Measurements from ENCODE around the gene DRD2. TPM values are rescaled to one million over a fixed set of nuclear protein-coding genes. Genes with fewer than 3 reads are reported as not detected.

The DRD2 gene
- total RNA-seq, 2 experiments from 2014 or later: not detected

DNA sequence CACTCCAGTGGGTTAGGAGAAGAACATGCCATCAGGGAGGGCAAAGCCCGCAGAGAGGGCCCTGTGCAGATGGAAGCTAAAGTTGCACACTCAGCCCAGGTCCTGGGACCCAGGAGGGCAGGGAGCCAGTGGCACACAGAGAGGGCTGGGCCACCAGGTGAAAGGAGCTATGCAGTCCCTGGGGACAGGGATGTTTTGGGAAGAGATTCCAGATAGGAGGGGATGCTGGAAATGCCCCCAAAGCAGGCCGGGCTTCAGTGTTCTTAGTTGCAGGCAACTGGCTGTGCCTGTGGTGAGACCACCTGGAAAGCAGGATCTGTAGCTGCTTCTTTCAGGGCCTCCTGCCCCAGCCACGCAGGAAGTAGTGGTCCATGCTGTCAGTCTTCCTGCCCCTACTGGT is 68.0 kb downstream of the DRD2 start:
- no TSS peak for BruUV-seq (replicated peaks)
- H3K27ac ChIP-seq (ENCODE audit: low read depth, low read length, poor library complexity, severe bottlenecking): no peak overlapping the region
- no peaks in the 10 kb centered on the region for H3K4me1 ChIP-seq (ENCODE audit: insufficient read depth, low read length, poor library complexity, severe bottlenecking)
- POLR2A ChIA-PET: no interaction called here
- no peaks in the 10 kb centered on the region for H3K9me2 ChIP-seq (ENCODE audit: insufficient read depth, low read length)
- H3K4me3 ChIP-seq (ENCODE audit: low read depth, low read length, poor library complexity, severe bottlenecking): no peak overlapping the region
- no peaks in the 10 kb centered on the region for H3K36me3 ChIP-seq (ENCODE audit: insufficient read depth, low read length)
- TF ChIP-seq, protein P1, sequence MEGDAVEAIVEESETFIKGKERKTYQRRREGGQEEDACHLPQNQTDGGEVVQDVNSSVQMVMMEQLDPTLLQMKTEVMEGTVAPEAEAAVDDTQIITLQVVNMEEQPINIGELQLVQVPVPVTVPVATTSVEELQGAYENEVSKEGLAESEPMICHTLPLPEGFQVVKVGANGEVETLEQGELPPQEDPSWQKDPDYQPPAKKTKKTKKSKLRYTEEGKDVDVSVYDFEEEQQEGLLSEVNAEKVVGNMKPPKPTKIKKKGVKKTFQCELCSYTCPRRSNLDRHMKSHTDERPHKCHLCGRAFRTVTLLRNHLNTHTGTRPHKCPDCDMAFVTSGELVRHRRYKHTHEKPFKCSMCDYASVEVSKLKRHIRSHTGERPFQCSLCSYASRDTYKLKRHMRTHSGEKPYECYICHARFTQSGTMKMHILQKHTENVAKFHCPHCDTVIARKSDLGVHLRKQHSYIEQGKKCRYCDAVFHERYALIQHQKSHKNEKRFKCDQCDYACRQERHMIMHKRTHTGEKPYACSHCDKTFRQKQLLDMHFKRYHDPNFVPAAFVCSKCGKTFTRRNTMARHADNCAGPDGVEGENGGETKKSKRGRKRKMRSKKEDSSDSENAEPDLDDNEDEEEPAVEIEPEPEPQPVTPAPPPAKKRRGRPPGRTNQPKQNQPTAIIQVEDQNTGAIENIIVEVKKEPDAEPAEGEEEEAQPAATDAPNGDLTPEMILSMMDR (conservative IDR thresholded peaks at IDR 0.05; ENCODE audit: low read length): no peak
- TF ChIP-seq EZH2phosphoT487 (IDR thresholded peaks at IDR 0.05; ENCODE audit: borderline replicate concordance, low read depth, low read length): no peak
- H3K9me3 ChIP-seq (ENCODE audit: low read length): no peaks in the 10 kb centered on the region
- H4K20me1 ChIP-seq (ENCODE audit: insufficient read depth, low read length): no peaks in the 10 kb centered on the region
- H3K79me2 ChIP-seq (ENCODE audit: insufficient read depth, low read depth, low read length): no peaks in the 10 kb centered on the region
- intact Hi-C loops (cut with micrococcal nuclease; ENCODE audit: unreplicated experiment): no loop called here
- no peak for DNase-seq (ENCODE audit: low spot score)
- CTCF ChIA-PET (ENCODE audit: unreplicated experiment): interaction anchor here (0.6 kb wide), 1 partner anchor 837 kb away, joined by 3 read pairs; no protein-coding TSS in a partner anchor
- no peak overlapping the region for H3K4me2 ChIP-seq (ENCODE audit: low read length)
- no peak overlapping the region for H2AFZ ChIP-seq (ENCODE audit: low read length)

DNA sequence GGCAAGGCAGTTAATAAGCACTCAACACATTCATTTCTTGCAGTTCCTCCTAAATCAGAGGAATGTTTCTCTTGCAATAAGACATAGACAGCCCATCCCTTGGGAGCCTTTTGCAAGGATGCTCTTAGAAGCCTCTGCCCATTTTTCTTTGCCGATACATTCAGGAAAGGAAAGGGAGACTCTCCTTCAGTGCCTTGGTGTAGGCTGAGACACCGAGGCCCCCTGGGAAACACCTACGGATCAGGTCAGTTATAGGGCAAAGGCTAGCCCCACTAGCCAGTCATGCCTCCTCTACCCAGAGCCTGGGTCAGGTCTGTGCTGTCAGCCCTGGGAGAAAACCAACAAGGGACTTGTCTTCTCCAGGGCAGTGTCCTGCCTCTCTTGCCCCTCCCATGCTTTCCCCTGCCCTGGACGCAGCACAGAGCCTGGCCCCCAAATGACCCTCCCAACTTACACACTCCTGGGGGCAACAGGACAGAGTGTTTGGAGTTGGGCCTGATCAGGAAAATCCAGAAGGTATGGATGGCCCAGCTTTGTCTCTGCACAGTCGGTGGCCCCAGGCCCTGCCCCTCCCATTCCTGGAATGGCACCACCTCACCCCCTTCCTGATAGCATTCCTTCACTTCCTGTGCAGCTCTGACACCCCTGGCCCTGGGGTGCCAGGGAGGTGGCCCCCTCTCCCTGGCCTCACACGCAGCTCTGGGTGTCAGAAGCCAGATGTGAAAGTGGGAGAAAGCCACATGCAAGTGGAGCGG is 69.3 kb downstream of the DRD2 start:
- no TSS peak for BruUV-seq (replicated peaks)
- Histone ChIP-seq H3K4me3 (ENCODE audit: low read depth, low read length, poor library complexity, severe bottlenecking) (no peak overlapping the region), H4K20me1 (ENCODE audit: insufficient read depth, low read length) (no peaks in the 10 kb centered on the region), H3K4me1 (ENCODE audit: insufficient read depth, low read length, poor library complexity, severe bottlenecking) (no peaks in the 10 kb centered on the region), H3K4me2 (ENCODE audit: low read length) (no peak overlapping the region), H2AFZ (ENCODE audit: low read length) (no peak overlapping the region), H3K27ac (ENCODE audit: low read depth, low read length, poor library complexity, severe bottlenecking) (no peak overlapping the region), H3K79me2 (ENCODE audit: insufficient read depth, low read depth, low read length) (no peaks in the 10 kb centered on the region), H3K36me3 (ENCODE audit: insufficient read depth, low read length) (no peaks in the 10 kb centered on the region), H3K9me2 (ENCODE audit: insufficient read depth, low read length) (no peaks in the 10 kb centered on the region), H3K9me3 (ENCODE audit: low read length) (no peaks in the 10 kb centered on the region)
- TF ChIP-seq, protein P1 (conservative IDR thresholded peaks at IDR 0.05; ENCODE audit: low read length): no peak
- TF ChIP-seq EZH2phosphoT487 (IDR thresholded peaks at IDR 0.05; ENCODE audit: borderline replicate concordance, low read depth, low read length): no peak
- no peak for DNase-seq (ENCODE audit: low spot score)
- CTCF ChIA-PET (ENCODE audit: unreplicated experiment): no interaction called here
- POLR2A ChIA-PET: no interaction called here
- intact Hi-C loops (cut with micrococcal nuclease; ENCODE audit: unreplicated experiment): no loop called here

DNA sequence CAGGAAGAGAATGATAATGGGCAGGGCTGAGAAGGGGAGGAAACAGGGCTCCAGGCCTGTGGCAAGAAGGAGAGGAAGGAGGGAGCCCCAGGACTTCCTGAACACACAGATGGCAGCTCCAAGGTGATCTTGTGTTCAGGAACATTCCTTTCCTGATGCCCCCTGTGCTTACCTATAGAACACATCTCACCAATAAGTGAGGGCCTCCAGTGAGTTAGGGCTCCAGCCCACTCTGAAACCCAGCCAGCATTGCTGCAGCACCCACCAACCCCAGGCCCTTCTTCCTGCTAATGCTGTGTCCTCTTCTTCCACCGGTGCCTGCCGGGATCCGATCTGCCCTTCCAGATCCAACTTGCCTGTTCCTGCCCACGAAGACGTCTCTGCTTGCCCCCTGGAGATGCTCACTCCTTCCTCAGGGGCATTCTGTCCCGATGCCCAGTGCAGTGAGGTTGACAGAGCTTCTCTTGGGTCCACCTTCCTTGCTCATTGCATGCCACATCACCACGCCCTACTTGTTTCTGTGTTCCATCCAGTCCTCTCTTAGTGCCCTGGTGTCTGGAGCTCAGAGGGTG is 70.3 kb downstream of the DRD2 start:
- intact Hi-C loops (cut with micrococcal nuclease; ENCODE audit: unreplicated experiment): no loop called here
- Histone ChIP-seq H3K4me1 (ENCODE audit: insufficient read depth, low read length, poor library complexity, severe bottlenecking) (no peaks in the 10 kb centered on the region), H3K36me3 (ENCODE audit: insufficient read depth, low read length) (no peaks in the 10 kb centered on the region), H3K9me2 (ENCODE audit: insufficient read depth, low read length) (no peaks in the 10 kb centered on the region), H3K9me3 (ENCODE audit: low read length) (no peaks in the 10 kb centered on the region), H4K20me1 (ENCODE audit: insufficient read depth, low read length) (no peaks in the 10 kb centered on the region), H3K4me2 (ENCODE audit: low read length) (no peak overlapping the region), H3K27ac (ENCODE audit: low read depth, low read length, poor library complexity, severe bottlenecking) (no peak overlapping the region), H3K4me3 (ENCODE audit: low read depth, low read length, poor library complexity, severe bottlenecking) (no peak overlapping the region), H3K79me2 (ENCODE audit: insufficient read depth, low read depth, low read length) (no peaks in the 10 kb centered on the region), H2AFZ (ENCODE audit: low read length) (no peak overlapping the region)
- POLR2A ChIA-PET: no interaction called here
- no TSS peak for BruUV-seq (replicated peaks)
- CTCF ChIA-PET (ENCODE audit: unreplicated experiment): no interaction called here
- no peak for DNase-seq (ENCODE audit: low spot score)
- TF ChIP-seq, protein P1 (conservative IDR thresholded peaks at IDR 0.05; ENCODE audit: low read length): no peak
- no peak for TF ChIP-seq EZH2phosphoT487 (IDR thresholded peaks at IDR 0.05; ENCODE audit: borderline replicate concordance, low read depth, low read length)

All from OCI-LY7 (cell line).